ENCODE measurements around the gene PRUNE2.
A peak's percentile ranks its signal among the peaks of the same experiment; 100 is the strongest.

Gene PRUNE2

DNA sequence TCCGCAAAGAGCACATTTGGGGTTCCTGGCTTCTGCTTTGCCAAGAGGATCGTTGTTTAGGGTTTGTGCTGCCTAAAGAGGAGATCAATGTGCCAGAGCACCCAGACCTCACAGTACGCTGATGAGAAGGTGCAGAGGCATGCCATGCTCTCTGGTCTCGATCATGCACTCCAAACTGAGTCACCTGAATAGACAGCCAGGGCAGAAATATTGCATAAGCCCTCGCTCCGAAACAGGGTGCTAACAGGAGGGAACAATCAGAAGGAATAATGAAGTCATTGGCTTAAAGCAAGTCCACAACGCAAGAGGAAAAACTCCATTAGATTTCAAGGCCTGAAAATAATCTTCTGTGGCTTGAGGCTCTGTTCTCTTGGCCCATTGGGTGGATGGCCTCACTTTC is 322.7 kb downstream of the PRUNE2 start:
- no peak for TF ChIP-seq CTCF (IDR thresholded peaks at IDR 0.05; ENCODE audit: low read depth, low read length)
- H3K4me3 ChIP-seq (replicated peaks in 1 of 2; ENCODE audit: low read depth in 2 of 2, low read length in 2 of 2) = no peak overlapping the region
- no peak for DNase-seq (ENCODE audit: low read depth in 2 of 2)

DNA sequence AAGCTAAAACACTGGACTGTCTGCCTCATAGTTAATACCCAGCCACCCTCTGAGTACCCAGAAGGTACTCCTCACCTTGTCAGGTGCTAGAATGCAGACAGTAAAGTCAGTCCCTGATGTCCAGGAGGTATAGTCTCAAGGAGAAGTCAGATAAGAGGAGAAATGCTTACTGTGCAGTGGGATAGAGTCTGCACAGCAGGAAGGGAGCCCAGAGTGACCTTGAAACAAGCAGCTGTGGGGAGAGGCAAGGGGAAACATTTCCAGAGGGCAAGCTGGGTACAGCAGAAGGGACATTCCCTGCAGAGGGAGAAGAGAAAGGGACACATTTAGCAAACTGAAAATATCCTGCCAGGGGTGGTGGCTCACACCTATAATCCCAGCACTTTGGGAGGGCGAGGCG is 324.2 kb downstream of the PRUNE2 start:
- no peak for TF ChIP-seq CTCF (IDR thresholded peaks at IDR 0.05; ENCODE audit: low read depth, low read length)
- DNase-seq (ENCODE audit: low read depth in 2 of 2) = no peak
- H3K4me3 ChIP-seq (replicated peaks in 1 of 2; ENCODE audit: low read depth in 2 of 2, low read length in 2 of 2) = no peak overlapping the region

DNA sequence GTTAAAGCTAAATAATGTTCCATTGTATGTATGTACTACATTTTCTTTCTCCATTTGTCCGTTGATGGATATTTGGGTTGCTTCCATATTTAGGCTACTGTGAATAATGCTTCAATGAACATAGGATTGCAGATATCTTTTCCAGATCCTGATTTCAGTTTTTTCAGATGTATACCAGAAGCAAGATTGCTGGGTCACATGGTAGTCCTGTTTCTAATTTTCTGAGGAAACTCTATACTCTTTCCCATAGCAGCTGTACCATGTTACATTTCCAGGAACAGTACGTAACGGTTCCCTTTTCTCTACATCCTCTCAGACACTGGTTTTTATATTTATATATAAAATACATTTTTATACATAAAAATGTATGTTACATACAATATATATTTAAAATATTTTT is 325.1 kb downstream of the PRUNE2 start:
- no peak overlapping the region for H3K4me3 ChIP-seq (replicated peaks in 1 of 2; ENCODE audit: low read depth in 2 of 2, low read length in 2 of 2)
- TF ChIP-seq CTCF (IDR thresholded peaks at IDR 0.05; ENCODE audit: low read depth, low read length) = no peak
- no peak for DNase-seq (ENCODE audit: low read depth in 2 of 2)

- no peak for DNase-seq (ENCODE audit: low read depth in 2 of 2)
- H3K4me3 ChIP-seq (replicated peaks in 1 of 2; ENCODE audit: low read depth in 2 of 2, low read length in 2 of 2) = no peak overlapping the region
- TF ChIP-seq CTCF (IDR thresholded peaks at IDR 0.05; ENCODE audit: low read depth, low read length) = no peak
Observed at GRCh38 chr9:76580188-76580587, 325.7 kb downstream of the PRUNE2 start.

DNA sequence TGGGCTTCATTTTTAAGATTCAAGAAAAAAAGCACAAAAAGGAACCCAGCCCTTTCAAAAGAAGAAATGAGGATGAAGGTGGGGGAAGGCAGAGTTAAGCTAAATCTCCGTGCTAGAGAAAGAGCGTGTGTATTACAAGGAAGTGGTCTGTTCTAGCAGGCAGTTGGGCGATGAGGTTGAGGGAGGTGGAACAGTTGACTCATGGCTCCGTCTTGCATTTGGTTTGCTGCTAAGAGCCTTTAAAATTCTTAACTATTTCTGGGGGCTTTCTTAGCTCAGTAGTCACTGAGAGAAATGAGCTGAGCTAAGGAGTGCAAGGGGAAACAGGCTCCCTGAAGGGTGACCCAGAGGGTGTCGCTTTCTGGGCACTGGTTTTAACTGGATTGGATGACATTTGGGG is 329.6 kb downstream of the PRUNE2 start:
- DNase-seq (ENCODE audit: low read depth in 2 of 2) = peak; percentile 74 to 91
- no peak overlapping the region for H3K4me3 ChIP-seq (replicated peaks in 1 of 2; ENCODE audit: low read depth in 2 of 2, low read length in 2 of 2)
- TF ChIP-seq CTCF (IDR thresholded peaks at IDR 0.05; ENCODE audit: low read depth, low read length) = no peak

GRCh38 chr9:76575761-76576160 is 330.2 kb downstream of the PRUNE2 start:
- no peak overlapping the region for H3K4me3 ChIP-seq (replicated peaks in 1 of 2; ENCODE audit: low read depth in 2 of 2, low read length in 2 of 2)
- TF ChIP-seq CTCF (IDR thresholded peaks at IDR 0.05; ENCODE audit: low read depth, low read length) = no peak
- DNase-seq (ENCODE audit: low read depth in 2 of 2) = no peak

Data from cardiac fibroblast (primary cell).